Calu3 (cell line): ENCODE data around the gene QRSL1. TPM values are rescaled to one million over a fixed set of nuclear protein-coding genes. Genes with fewer than 3 reads are reported as not detected.
A peak's percentile ranks its signal among the peaks of the same experiment; 100 is the strongest.

Experiments used
- BruUV-seq: library from RNA; stranded (reverse); fragments of 400-500 nt; replicated peaks from 2 replicates; lab custom pipeline; 2021; lab: Mats Ljungman, UMichigan
- CTCF ChIA-PET: fragments of 300-600 bp; sonication (Branson Sonifier 250); formaldehyde crosslinking; loops from one replicate; lab custom pipeline; 2022; ENCODE audit warnings: antibody characterized with exemption; lab: Charles Lee
- DNase-seq: peaks from one replicate; pipeline ENCODE4 v3.0.0; 2022
- H3K27ac Mint-ChIP-seq: one replicate; pipeline ENCODE4 v1.8.0; 2022; ENCODE audit warnings: mixed read lengths; ENCODE audit not compliant: unreplicated experiment
- H3K27me3 Mint-ChIP-seq: one replicate; pipeline ENCODE4 v1.8.0; 2022; ENCODE audit warnings: mixed read lengths; ENCODE audit not compliant: unreplicated experiment
- H3K36me3 Mint-ChIP-seq: one replicate; pipeline ENCODE4 v1.8.0; 2022; ENCODE audit warnings: mild to moderate bottlenecking, moderate library complexity, mixed read lengths; ENCODE audit not compliant: insufficient read depth, unreplicated experiment
- H3K4me1 Mint-ChIP-seq: one replicate; pipeline ENCODE4 v1.8.0; 2022; ENCODE audit warnings: mild to moderate bottlenecking, low read depth, mixed read lengths; ENCODE audit not compliant: unreplicated experiment
- H3K4me3 Mint-ChIP-seq: one replicate; pipeline ENCODE4 v1.8.0; 2022; ENCODE audit warnings: mild to moderate bottlenecking, low read depth, moderate library complexity, mixed read lengths; ENCODE audit not compliant: unreplicated experiment
- H3K9me3 Mint-ChIP-seq: one replicate; pipeline ENCODE4 v1.8.0; 2022; ENCODE audit warnings: low read depth, mixed read lengths; ENCODE audit not compliant: unreplicated experiment
- intact Hi-C: fragments of 100-400 bp; cut with micrococcal nuclease; formaldehyde crosslinking; loops from one replicate; pipeline ENCODE4 v1.10.0; 2022; ENCODE audit not compliant: unreplicated experiment
- total RNA-seq: library from RNA; stranded (reverse); gene quantifications from 2 replicates; pipeline ENCODE4 v1.2.3, GENCODE V29; 2022
- TF ChIP-seq, protein P1 (sequence below): fragments of 200-600 bp; IDR thresholded peaks from one replicate; pipeline ENCODE4 v1.8.0; 2022; ENCODE audit warnings: antibody characterized with exemption; ENCODE audit not compliant: unreplicated experiment

QRSL1 gene
- total RNA-seq, 1 experiment from 2014 or later: 27.7 TPM

DNA sequence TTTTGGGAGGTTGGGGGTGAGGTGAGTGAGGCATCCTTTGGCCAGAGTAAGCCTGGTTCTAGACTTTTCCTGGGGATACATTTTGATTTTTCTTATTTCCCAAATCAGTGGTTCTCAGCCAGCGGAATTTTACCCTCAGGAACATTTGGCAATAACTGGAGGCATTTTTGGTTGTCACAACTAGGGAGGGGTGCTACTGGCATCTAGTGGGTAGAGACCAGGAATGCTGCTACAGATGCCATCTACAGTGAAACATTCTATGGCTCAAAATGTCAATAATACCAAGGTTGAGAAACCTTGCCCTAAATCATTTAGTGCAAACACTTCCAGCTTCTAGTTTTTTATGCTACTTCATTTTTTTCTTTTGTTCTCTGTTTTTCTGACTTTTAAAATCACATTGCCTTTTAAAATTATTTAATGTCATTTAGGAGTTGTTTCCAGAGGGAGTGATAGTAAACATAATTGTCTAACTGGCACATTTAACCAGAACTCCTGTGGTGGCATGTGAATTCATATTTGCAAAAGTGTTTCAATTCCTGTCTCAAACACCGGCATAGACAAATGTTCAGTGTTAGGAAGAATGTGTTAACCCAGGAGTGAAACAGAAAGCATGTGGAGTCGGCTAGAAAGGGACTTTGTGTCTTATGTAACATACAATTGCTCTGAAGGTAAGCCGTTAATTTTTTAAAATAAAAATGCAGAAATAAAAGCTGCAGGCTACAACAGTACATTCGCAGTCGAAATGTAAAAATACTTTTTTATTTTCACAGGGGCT, 59.0 kb downstream of the QRSL1 start:
- no peak overlapping the region for H3K27ac Mint-ChIP-seq
- peaks cover 15% of the 10 kb centered on the region for H3K4me1 Mint-ChIP-seq
- intact Hi-C loops: loop anchor here (2.0 kb wide), 1 partner anchor 78 kb away; no protein-coding TSS in a partner anchor
- no peaks in the 10 kb centered on the region for H3K27me3 Mint-ChIP-seq
- CTCF ChIA-PET: interaction anchor here (0.6 to 1.6 kb wide), 2 partner anchors 24 to 36 kb away, joined by 3 to 4 read pairs; no protein-coding TSS in a partner anchor
- TF ChIP-seq, protein P1, sequence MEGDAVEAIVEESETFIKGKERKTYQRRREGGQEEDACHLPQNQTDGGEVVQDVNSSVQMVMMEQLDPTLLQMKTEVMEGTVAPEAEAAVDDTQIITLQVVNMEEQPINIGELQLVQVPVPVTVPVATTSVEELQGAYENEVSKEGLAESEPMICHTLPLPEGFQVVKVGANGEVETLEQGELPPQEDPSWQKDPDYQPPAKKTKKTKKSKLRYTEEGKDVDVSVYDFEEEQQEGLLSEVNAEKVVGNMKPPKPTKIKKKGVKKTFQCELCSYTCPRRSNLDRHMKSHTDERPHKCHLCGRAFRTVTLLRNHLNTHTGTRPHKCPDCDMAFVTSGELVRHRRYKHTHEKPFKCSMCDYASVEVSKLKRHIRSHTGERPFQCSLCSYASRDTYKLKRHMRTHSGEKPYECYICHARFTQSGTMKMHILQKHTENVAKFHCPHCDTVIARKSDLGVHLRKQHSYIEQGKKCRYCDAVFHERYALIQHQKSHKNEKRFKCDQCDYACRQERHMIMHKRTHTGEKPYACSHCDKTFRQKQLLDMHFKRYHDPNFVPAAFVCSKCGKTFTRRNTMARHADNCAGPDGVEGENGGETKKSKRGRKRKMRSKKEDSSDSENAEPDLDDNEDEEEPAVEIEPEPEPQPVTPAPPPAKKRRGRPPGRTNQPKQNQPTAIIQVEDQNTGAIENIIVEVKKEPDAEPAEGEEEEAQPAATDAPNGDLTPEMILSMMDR: no peak
- H3K4me3 Mint-ChIP-seq: no peak overlapping the region
- H3K36me3 Mint-ChIP-seq: no peaks in the 10 kb centered on the region
- H3K9me3 Mint-ChIP-seq: no peaks in the 10 kb centered on the region
- peak; percentile 9 for DNase-seq
- BruUV-seq: no TSS peak

DNA sequence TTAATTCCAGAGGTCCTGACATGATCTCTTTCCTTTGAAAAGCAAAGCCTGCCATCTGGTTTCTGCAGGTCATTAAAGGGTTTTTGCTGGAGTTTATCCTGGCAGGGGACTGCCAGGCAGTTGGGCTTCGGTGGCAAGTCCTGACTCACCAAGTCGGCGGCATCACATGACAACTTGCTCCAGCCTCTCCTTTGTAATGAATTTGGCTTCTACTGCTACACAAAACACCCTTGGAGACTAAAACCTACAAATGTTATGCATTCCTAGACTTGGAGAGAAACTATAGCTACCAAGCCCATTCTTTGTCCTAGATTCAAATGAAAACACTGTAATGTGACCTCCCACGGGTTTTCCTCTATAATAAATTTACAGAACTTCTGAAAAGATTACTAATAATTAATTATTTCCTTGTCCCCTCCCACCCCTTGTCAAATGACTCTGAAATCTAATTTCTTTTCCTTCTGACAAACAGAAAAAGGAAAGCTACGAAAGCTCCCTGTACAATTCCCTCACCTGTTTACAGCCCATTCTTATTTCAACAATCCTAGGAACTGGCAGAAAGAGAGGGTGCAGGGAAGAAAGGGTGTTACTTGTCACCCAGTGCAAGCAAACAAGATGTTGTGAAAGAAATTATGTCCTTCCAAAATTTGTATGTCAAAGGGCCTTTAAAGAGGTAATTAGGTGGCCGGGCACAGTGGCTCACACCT, 62.9 kb downstream of the QRSL1 start:
- intact Hi-C loops: loop anchor here (2.0 kb wide), 1 partner anchor 39 kb away; no protein-coding TSS in a partner anchor
- TF ChIP-seq, protein P1: no peak
- Mint-ChIP-seq H3K9me3 (no peaks in the 10 kb centered on the region), H3K36me3 (no peaks in the 10 kb centered on the region), H3K27ac (peak overlapping the region; percentile 64), H3K27me3 (no peaks in the 10 kb centered on the region), H3K4me1 (peaks cover 27% of the 10 kb centered on the region), H3K4me3 (no peak overlapping the region)
- peak; percentile 69 for DNase-seq
- CTCF ChIA-PET: interaction anchor here (0.6 to 1.1 kb wide), 2 partner anchors 9 to 1176 kb away, joined by 3 read pairs; no protein-coding TSS in a partner anchor
- no TSS peak for BruUV-seq

DNA sequence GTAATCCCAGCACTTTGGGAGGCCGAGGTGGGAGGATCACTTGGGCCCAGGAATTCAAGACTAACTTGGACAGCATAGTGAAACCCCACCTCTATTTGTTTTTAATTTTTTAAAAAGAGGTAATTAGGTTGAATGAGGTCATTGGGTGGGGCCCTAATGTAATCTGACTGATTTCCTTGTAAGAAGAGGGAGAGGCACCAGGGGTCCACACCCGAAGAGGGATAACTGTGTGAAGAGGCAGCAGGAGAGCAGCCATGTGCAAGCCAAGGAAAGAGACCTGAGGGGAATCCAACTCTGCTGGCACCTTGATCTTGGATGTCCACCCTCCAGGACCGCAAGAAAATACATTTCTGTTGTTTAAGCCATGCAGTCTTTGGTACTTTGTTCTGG, 63.4 kb downstream of the QRSL1 start:
- DNase-seq: no peak
- TF ChIP-seq, protein P1: no peak
- Mint-ChIP-seq H3K27me3 (no peaks in the 10 kb centered on the region), H3K27ac (peak overlapping the region; percentile 64), H3K36me3 (no peaks in the 10 kb centered on the region), H3K9me3 (no peaks in the 10 kb centered on the region), H3K4me1 (peaks cover 27% of the 10 kb centered on the region), H3K4me3 (no peak overlapping the region)
- no TSS peak for BruUV-seq
- CTCF ChIA-PET: interaction anchor here (0.6 to 1.1 kb wide), 2 partner anchors 10 to 1176 kb away, joined by 3 read pairs; no protein-coding TSS in a partner anchor
- intact Hi-C loops: loop anchor here (2.0 kb wide), 1 partner anchor 38 kb away; no protein-coding TSS in a partner anchor

DNA sequence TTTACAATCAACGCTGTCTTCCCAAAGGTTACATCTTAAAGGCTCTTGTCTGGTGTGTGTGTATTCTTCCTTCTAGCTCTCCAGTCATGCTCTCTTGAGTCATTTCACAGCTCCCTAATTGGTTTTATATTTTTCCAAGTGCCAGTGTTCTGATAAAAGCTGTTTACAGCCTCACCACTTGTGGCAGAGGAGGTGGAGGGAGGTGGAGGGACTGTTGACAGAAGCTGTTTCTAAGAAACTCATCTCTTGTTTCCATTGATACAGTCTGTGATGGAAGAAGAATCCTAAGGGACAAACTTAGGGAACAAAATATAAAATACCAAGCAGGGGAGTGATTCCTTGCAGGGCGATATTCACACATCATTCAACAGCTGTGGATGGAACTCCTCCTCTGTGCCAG, 64.0 kb downstream of the QRSL1 start:
- Mint-ChIP-seq H3K9me3 (no peaks in the 10 kb centered on the region), H3K4me3 (no peak overlapping the region), H3K36me3 (no peaks in the 10 kb centered on the region), H3K27ac (no peak overlapping the region), H3K4me1 (peaks cover 27% of the 10 kb centered on the region), H3K27me3 (no peaks in the 10 kb centered on the region)
- intact Hi-C loops: loop anchor here (2.0 kb wide), 1 partner anchor 37 kb away; no protein-coding TSS in a partner anchor
- CTCF ChIA-PET: interaction anchor here (0.6 to 1.1 kb wide), 2 partner anchors 10 to 32 kb away, joined by 3 to 4 read pairs; no protein-coding TSS in a partner anchor
- DNase-seq: no peak
- no TSS peak for BruUV-seq
- TF ChIP-seq, protein P1: no peak
